ENCODE data around the gene ADARB1.

ADARB1 gene

DNA sequence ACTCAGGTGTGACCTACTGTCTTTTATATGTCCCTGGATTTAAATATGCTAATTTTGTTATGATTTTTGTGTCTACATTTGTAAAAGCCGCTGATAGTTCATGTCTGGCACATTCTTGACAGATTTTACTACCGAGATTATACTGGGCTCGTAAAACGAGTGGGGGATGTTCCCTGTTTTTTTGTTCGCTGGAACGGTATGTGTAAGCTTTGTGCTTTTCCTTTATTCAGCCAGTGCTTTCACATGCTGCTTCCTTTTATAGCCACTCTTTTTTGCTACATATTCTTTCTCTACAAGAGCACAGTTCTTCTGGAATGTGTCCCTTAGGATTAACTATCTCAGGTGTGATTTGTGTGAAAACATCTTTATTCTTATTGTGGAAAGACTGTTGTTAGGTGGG lies 46.6 kb downstream of the ADARB1 start:
- no peak for TF ChIP-seq CTCF (IDR thresholded peaks at IDR 0.05)
- no peak for TF ChIP-seq ZFX (IDR thresholded peaks at IDR 0.05; ENCODE audit: borderline replicate concordance)
- no peak overlapping the region for H3K27ac ChIP-seq

DNA sequence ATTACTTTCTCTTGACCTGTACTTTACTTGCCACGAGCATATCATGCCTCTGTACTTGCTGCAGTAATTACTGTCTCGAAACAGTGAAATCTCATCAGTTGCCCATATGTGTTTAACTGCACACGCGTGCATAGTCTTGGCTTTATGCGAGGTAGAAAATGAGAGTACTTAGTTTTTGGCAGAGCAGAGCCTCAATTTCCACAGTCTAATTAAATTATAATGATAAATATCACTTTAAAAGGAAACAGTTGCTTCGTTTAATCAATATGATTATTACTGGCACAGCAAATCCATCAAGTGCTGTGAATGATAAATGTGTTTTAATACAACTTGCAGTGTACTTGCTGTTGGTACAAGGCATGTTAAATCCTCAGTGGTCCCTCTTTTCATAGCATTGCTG lies 47.6 kb downstream of the ADARB1 start:
- H3K27ac ChIP-seq: no peak overlapping the region
- TF ChIP-seq ZFX (IDR thresholded peaks at IDR 0.05; ENCODE audit: borderline replicate concordance) (no peak), CTCF (IDR thresholded peaks at IDR 0.05) (no peak)

DNA sequence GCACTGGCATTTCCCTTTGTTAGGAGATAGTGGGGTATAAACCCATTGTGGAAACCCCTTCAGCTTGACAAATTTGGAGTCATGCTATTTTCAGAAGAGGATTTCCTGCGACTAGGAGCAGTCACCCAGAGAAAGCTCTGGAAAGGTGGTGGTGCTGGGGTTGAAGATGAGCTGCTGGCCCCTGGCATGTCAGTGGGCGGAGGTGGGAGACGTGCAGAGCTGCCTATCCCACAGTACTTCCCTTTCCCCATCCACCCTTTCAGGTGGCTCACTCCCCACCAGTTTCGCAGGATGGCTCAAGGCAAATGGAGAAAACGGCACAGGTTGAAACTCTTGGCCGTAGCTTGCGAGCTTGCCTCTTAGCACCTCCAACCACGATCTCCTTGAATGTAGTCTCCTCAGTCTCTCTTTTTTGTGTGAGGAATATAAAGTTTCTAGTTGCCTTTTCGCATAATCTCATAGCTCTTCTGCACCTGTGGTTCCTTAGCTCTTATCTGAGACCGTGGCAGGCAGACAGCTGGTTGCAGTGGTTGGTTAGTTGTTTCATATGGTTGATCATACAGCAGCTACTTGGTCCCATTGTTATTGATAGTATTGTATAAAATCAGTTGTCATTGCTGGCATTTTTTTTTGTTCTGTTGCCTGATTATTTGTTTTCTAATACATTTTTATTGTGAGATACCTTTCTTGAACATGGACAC lies 48.2 kb downstream of the ADARB1 start:
- TF ChIP-seq ZFX (IDR thresholded peaks at IDR 0.05; ENCODE audit: borderline replicate concordance): no peak
- no peak for TF ChIP-seq CTCF (IDR thresholded peaks at IDR 0.05)
- no peak overlapping the region for H3K27ac ChIP-seq

GRCh38 chr21:45123440-45123839 lies 49.1 kb downstream of the ADARB1 start:
- TF ChIP-seq CTCF (IDR thresholded peaks at IDR 0.05): no peak
- no peak for TF ChIP-seq ZFX (IDR thresholded peaks at IDR 0.05; ENCODE audit: borderline replicate concordance)
- no peak overlapping the region for H3K27ac ChIP-seq

DNA sequence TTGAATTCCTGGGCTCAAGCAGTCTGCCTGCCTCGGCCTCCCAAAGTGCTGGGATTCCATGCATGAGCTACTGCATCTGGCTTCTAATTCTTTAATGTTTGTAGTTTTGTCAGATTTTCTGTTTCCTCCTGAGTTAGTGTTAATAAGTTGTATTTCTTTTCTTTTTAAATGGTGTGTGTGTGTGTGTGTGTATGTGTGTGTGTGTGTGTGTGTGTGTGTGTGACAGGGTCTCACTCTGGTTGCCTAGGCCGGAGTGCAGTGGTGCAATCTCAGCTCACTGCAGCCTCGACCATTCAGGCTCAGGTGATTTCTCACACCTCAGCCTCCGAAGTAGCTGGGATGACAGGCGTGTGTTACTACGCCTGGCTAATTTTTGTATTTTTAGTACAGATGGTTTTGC lies 50.2 kb downstream of the ADARB1 start:
- no peak overlapping the region for H3K27ac ChIP-seq
- TF ChIP-seq ZFX (IDR thresholded peaks at IDR 0.05; ENCODE audit: borderline replicate concordance): no peak
- TF ChIP-seq CTCF (IDR thresholded peaks at IDR 0.05): no peak

DNA sequence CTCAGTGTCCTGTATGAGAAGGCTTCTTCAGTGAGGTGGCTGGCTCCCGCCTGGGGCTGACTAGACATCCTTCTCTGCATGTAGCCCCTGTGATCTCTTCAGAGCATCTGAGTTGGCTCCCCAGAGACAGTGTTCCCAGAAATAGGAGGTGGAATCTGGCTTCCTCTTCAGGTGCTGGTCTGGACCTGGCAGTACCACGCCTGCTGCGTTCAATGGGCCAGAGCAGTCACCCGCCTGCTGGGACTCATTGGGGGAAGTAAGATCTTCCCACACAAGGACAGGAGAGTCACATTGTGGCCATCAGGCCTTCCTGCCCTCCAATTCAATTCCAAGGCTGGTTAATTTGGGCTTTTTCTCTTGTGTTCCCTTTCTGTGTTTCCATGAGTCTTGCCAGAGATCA lies 51.0 kb downstream of the ADARB1 start:
- no peak overlapping the region for H3K27ac ChIP-seq
- no peak for TF ChIP-seq CTCF (IDR thresholded peaks at IDR 0.05)
- no peak for TF ChIP-seq ZFX (IDR thresholded peaks at IDR 0.05; ENCODE audit: borderline replicate concordance)

DNA sequence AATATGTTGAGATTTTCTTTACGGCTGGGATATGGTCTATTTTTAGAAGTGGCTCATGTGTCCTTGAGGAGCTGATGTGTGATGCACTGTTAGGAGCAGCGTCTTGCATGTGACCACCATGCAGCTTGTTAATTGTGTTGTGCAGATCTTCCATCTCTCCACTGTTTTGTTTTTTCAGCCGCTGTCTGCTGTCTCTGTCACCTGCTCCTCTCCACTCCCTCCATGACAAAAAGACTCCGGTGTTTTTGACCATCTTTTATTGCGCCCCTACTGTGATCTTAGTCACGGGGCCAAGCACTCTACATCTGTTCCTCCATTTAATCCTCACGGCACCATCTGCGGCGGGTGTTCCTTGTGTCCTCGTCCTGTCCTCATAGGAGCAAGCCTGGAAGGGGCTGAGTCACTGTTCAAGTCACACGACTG lies 51.8 kb downstream of the ADARB1 start:
- no peak overlapping the region for H3K27ac ChIP-seq
- TF ChIP-seq CTCF (IDR thresholded peaks at IDR 0.05): no peak
- no peak for TF ChIP-seq ZFX (IDR thresholded peaks at IDR 0.05; ENCODE audit: borderline replicate concordance)

Data from 22Rv1 (cell line).